Measurements from ENCODE around the gene SERTAD4.

The SERTAD4 gene

DNA sequence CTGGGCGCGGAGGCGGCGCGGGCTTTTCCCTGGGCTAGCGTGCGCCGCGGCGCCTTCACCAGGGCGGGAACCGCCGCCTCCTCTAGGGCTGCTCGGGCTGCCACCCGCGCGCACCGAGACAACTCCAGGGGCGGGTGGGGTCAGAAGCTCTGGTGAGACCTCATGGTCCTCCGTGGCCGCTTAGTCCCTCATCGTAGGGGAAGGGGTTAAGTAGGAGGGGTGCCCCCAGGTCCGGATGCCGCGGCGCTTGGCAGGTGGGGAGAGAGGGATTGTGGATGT, 559 bp downstream of the SERTAD4 start:
- TF ChIP-seq, protein P1, sequence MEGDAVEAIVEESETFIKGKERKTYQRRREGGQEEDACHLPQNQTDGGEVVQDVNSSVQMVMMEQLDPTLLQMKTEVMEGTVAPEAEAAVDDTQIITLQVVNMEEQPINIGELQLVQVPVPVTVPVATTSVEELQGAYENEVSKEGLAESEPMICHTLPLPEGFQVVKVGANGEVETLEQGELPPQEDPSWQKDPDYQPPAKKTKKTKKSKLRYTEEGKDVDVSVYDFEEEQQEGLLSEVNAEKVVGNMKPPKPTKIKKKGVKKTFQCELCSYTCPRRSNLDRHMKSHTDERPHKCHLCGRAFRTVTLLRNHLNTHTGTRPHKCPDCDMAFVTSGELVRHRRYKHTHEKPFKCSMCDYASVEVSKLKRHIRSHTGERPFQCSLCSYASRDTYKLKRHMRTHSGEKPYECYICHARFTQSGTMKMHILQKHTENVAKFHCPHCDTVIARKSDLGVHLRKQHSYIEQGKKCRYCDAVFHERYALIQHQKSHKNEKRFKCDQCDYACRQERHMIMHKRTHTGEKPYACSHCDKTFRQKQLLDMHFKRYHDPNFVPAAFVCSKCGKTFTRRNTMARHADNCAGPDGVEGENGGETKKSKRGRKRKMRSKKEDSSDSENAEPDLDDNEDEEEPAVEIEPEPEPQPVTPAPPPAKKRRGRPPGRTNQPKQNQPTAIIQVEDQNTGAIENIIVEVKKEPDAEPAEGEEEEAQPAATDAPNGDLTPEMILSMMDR (IDR thresholded peaks at IDR 0.05), result no peak
- DNase-seq (ENCODE audit: low spot score), result no peak
- Histone ChIP-seq H3K4me3 (peak overlapping the region; percentile 87), H3K27ac (peak overlapping the region; percentile 91 to 96)

DNA sequence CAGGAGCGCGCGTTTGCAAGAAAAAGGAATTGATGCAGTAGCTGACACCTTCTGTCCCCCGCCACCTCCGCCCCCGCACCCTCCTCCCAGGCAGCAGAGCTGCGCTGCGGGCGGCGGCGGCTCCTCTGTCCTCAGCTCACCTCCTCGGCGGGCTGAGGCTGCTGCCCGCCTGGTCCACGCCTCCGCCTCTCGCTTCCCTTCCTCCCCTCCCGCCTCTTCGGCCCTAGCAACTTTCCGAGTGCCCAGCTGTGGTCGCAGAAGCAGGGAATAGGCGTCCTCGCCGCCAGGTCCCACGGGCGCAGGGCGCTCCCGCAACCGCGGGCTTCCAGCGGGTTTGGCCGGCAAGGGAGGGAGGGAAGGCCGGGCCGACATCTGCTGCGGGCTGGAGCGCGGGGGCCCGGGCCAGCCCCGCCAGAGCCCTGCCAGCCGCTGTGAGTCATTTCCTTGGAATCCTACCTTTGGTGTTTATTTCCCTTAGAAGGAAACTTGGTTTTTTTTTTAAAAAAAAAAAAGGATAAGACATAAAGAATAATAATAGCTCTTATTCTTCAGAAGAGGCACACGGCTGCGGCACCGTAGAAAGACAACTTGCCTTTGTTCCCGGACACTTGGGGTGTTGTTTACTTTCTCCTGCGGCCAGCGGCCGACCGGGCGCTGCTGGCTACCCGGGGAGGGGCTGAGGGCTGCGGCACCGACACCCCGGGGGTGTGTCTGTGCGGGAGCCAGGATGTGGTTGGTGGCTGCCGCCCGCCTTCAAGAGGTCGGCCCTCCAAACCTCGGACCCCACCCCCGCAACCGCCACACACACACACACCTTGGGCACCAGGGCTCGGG, 1.1 kb downstream of the SERTAD4 start:
- TF ChIP-seq, protein P1 (IDR thresholded peaks at IDR 0.05), result no peak
- H3K4me3 ChIP-seq, result peak overlapping the region; percentile 87
- peak; percentile 81 for DNase-seq (ENCODE audit: low spot score)
- H3K27ac ChIP-seq, result peak overlapping the region; percentile 91 to 96

DNA sequence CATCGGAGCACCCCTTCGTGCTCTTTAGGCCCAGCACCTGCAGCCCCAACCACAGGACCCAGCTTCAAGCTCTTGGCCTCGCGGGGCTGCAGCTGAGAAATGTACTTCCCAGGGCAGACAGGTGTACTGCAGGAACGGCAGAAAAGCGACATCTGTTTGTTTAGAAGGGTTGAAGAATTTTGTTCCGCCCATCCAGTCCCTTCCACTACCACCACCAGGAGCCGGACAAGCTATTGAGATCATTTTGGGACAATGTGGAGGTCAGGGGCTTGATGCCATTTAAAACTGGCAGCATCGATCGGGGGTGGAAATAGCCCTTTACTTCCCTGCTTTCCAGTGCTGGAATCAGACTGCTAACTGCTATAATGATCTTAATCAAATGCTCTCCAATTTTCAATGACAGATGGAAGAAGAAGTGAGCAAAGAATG, 1.7 kb downstream of the SERTAD4 start:
- peak overlapping the region; percentile 91 to 96 for H3K27ac ChIP-seq
- DNase-seq (ENCODE audit: low spot score), result no peak
- TF ChIP-seq, protein P1 (IDR thresholded peaks at IDR 0.05), result no peak
- peak overlapping the region; percentile 87 for H3K4me3 ChIP-seq

DNA sequence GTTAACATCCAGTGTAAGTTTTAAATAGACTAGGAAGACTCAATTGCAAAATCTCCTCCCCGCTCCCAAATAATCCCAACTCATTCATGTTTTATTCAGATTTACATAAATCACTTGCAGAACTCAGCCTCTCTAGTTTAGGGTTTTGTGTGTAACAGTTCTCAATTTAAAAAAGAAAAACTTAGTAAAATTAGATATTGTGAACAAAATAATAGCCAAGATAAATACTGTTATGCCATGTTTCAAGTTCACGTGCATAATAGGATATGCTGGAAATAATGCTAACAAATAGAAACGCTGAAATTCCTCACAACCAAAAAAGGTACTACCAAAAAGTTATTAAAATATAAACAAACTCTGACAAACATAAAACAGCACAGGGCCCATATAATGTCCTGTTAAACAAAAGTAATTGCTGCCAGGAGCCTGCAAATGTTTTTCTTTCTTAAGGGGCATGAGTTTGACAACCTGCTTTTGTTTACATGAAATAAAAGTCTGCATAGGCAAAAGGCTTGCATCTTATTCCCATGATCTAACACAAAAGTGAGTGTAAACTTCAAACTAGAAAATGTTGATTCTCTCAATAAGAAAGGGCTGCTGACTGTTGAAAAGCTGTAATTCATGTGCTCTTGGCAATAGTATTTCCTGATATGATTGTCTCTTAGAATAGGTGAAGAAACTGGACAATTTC, 2.9 kb downstream of the SERTAD4 start:
- H3K4me3 ChIP-seq, result no peak overlapping the region
- peak overlapping the region; percentile 77 to 80 for H3K27ac ChIP-seq
- TF ChIP-seq, protein P1 (IDR thresholded peaks at IDR 0.05), result no peak
- no peak for DNase-seq (ENCODE audit: low spot score)

DNA sequence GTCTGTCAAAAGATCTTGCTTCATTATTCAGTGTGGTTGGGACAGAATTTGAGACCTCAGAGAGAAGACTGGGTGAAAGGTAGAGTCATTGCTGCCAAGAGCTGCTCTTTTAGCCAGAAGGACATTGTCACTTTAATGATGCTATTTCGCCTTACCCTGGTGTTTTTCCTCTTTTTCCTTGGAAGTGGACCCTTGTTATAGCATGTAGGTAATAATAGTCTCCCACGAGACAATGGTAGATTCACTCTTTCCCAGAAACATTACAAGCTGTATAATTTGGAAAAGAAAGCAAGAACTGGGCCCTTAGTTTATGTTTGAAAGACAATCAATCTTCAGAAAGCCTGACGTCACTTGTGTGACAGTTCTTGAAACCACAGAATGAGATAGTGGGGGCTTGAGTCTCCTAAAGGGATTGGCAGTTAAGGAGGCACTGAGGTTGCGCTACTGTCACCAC, 3.8 kb downstream of the SERTAD4 start:
- Histone ChIP-seq H3K4me3 (no peak overlapping the region), H3K27ac (peak overlapping the region; percentile 77 to 80)
- no peak for DNase-seq (ENCODE audit: low spot score)
- TF ChIP-seq, protein P1 (IDR thresholded peaks at IDR 0.05), result no peak

DNA sequence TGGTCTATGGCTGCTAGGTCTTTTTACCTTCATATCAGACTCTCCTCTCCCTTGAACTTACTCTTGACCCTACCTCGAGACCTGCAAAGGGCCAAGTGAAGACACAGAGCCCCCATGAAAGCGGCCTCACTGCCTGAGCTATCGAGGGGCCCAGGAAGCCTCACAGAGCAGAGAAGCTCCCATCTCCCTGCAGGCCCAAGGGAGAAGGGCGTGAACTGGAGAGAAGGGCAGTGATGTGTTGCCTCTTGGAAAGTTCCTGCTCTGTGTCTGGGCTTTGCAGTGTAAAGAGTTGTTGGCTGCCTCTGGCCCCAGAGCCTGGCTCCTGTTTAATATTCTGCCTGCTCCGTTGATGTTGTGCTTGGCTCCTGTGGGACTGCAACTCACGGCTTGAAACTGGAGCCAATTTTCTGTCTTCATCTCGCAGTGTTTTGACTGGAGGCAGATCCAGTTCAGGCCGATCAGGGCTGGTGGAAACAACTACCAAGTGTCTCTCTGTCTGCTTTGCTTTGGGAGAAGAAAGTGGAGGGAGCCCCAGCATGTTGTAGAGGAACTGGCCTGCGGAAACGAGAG, 4.3 kb downstream of the SERTAD4 start:
- peak overlapping the region; percentile 77 to 80 for H3K27ac ChIP-seq
- peak overlapping the region; percentile 50 for H3K4me3 ChIP-seq
- TF ChIP-seq, protein P1 (IDR thresholded peaks at IDR 0.05), result no peak
- DNase-seq (ENCODE audit: low spot score), result peak; percentile 93
